Endothelial cell of umbilical vein (primary cell): ENCODE measurements around the gene WNT6.

ENCODE experiments used
- CTCF ChIP-seq, 2 donors: IDR thresholded peaks; 1 replicate in 1 of 2; 2 replicates in 1 of 2; pipeline ENCODE4 v1.5.1; 2011; ENCODE audit warnings: low read length in 2 of 2, mild to moderate bottlenecking in 2 of 2, moderate library complexity in 2 of 2, control low read depth in 1 of 2, inconsistent platforms in 1 of 2, low read depth in 1 of 2; ENCODE audit not compliant: insufficient read depth in 1 of 2; ENCODE audit errors: extremely low read depth in 1 of 2
- EZH2 ChIP-seq: IDR thresholded peaks from 2 replicates; pipeline ENCODE4 v1.6.1; 2012; ENCODE audit warnings: borderline replicate concordance, low read depth, mild to moderate bottlenecking, moderate library complexity, low read length, inconsistent platforms; ENCODE audit not compliant: severe bottlenecking
- POLR2A ChIP-seq: IDR thresholded peaks from 2 replicates; pipeline ENCODE4 v1.6.1; 2012; ENCODE audit warnings: low read depth, mild to moderate bottlenecking, control low read depth, low read length

GRCh38 chr2:218812096-218812815 is 47.3 kb upstream of the WNT6 start:
- TF ChIP-seq CTCF (IDR thresholded peaks at IDR 0.05; ENCODE audit: extremely low read depth in 1 of 2, insufficient read depth in 1 of 2, low read depth in 1 of 2, low read length in 2 of 2) = no peak
- TF ChIP-seq EZH2 = no peak
- no peak for TF ChIP-seq POLR2A
